A549 (cell line): ENCODE measurements around the gene XYLT1.

ENCODE experiments used
- CEBPB ChIP-seq, 2 experiments: fragments of >200 bp in 1 of 2; sonication (Bioruptor Twin) in 1 of 2; formaldehyde crosslinking in 1 of 2; IDR thresholded peaks; 2 replicates each; pipeline ENCODE4 v1.6.1; 2012 to 2016
- JUN ChIP-seq, 2 experiments: fragments of >200 bp; sonication (Bioruptor Twin); formaldehyde crosslinking; IDR thresholded peaks; 2 replicates in 1 of 2; 3 replicates in 1 of 2; pipeline ENCODE4 v1.6.1; 2016 to 2017
- MAZ ChIP-seq: fragments of 150-350 bp; IDR thresholded peaks from 2 replicates; pipeline ENCODE4 v1.6.1; 2014; ENCODE audit warnings: antibody characterized with exemption, low read depth, low read length, borderline replicate concordance
- POLR2A ChIP-seq: IDR thresholded peaks from 2 replicates; pipeline ENCODE4 v1.6.1; 2012; ENCODE audit warnings: mild to moderate bottlenecking, low read length
- RCOR1 ChIP-seq: fragments of 150-350 bp; IDR thresholded peaks from 2 replicates; pipeline ENCODE4 v1.6.1; 2014; ENCODE audit warnings: antibody characterized with exemption, low read length, low read depth
- ZC3H11A ChIP-seq: fragments of 450-650 bp; IDR thresholded peaks from 2 replicates; pipeline ENCODE4 v1.6.1; 2014; ENCODE audit warnings: antibody characterized with exemption, mild to moderate bottlenecking
- ZNF302 ChIP-seq: fragments of 250-450 bp; sonication (Bioruptor Pico); IDR thresholded peaks from 2 replicates; pipeline ENCODE4 v1.9.0; 2021; ENCODE audit warnings: inconsistent platforms, mild to moderate bottlenecking, moderate library complexity
- TF ChIP-seq, protein P1 (sequence below): fragments of >200 bp; sonication (Bioruptor Twin); formaldehyde crosslinking; IDR thresholded peaks from 3 replicates; pipeline ENCODE4 v1.5.1; 2016
- TF ChIP-seq, protein P2 (sequence below): fragments of >200 bp; sonication (Bioruptor Twin); formaldehyde crosslinking; IDR thresholded peaks from 3 replicates; pipeline ENCODE4 v1.6.1; 2016
- TF ChIP-seq, protein P3 (sequence below): IDR thresholded peaks from 2 replicates; pipeline ENCODE4 v1.6.1; 2012

DNA sequence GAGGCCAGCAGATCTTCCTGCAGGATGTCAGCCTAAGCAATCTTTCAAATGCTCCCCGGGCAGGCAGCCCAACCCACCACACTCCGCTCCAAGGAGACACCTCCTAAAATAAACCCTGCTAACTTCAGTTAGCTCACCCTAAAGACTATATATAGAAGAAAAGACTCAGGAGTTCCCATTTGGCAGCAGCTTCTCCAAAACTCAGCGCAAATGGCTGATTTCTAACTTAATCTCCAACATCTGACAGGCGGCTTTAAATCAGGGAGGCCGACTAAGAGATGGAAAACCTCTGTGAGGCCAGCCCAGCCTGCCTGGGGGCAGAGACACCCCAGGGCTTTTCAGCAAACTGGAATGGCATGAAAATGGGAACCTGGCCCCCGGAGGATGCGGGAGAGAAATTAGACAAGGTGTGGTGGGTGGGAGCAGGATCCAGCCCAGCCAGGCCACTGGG is 91.6 kb downstream of the XYLT1 start:
- TF ChIP-seq, protein P1, sequence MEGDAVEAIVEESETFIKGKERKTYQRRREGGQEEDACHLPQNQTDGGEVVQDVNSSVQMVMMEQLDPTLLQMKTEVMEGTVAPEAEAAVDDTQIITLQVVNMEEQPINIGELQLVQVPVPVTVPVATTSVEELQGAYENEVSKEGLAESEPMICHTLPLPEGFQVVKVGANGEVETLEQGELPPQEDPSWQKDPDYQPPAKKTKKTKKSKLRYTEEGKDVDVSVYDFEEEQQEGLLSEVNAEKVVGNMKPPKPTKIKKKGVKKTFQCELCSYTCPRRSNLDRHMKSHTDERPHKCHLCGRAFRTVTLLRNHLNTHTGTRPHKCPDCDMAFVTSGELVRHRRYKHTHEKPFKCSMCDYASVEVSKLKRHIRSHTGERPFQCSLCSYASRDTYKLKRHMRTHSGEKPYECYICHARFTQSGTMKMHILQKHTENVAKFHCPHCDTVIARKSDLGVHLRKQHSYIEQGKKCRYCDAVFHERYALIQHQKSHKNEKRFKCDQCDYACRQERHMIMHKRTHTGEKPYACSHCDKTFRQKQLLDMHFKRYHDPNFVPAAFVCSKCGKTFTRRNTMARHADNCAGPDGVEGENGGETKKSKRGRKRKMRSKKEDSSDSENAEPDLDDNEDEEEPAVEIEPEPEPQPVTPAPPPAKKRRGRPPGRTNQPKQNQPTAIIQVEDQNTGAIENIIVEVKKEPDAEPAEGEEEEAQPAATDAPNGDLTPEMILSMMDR, result no peak
- TF ChIP-seq, protein P2, sequence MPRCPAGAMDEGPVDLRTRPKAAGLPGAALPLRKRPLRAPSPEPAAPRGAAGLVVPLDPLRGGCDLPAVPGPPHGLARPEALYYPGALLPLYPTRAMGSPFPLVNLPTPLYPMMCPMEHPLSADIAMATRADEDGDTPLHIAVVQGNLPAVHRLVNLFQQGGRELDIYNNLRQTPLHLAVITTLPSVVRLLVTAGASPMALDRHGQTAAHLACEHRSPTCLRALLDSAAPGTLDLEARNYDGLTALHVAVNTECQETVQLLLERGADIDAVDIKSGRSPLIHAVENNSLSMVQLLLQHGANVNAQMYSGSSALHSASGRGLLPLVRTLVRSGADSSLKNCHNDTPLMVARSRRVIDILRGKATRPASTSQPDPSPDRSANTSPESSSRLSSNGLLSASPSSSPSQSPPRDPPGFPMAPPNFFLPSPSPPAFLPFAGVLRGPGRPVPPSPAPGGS, result no peak
- TF ChIP-seq POLR2A (no peak), JUN (IDR thresholded peaks at IDR 0.05) (no peak), RCOR1 (no peak), MAZ (no peak), ZC3H11A (no peak), CEBPB (IDR thresholded peaks at IDR 0.05) (no peak), ZNF302 (CRISPR knock-in tag) (no peak)
- TF ChIP-seq, protein P3, sequence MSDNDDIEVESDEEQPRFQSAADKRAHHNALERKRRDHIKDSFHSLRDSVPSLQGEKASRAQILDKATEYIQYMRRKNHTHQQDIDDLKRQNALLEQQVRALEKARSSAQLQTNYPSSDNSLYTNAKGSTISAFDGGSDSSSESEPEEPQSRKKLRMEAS, result no peak
